ENCODE results near the gene PIK3C2G. TPM values are rescaled to one million over a fixed set of nuclear protein-coding genes. Genes with fewer than 3 reads are reported as not detected.
A peak's percentile ranks its signal among the peaks of the same experiment; 100 is the strongest.
"Not testable (repeated sequence)": the region's sequence is repeated elsewhere in the genome, so short reads cannot be mapped to it uniquely, and the experiment has no call there.

The PIK3C2G gene
- total and polyA plus RNA-seq, 4 donors, result 0.11 to 4.8 (median 0.74) TPM; not detected in 1

- Histone ChIP-seq H3K9me3 (ENCODE audit: control insufficient read depth in 4 of 4, insufficient read depth in 3 of 4, low read length in 3 of 4) (no peaks in the 10 kb centered on the region), H3K27ac (ENCODE audit: low read depth in 1 of 2, low read length in 1 of 2) (no peak overlapping the region), H3K36me3 (ENCODE audit: control insufficient read depth in 4 of 4, insufficient read depth in 4 of 4, low read length in 4 of 4) (no peaks in the 10 kb centered on the region), H3K4me1 (ENCODE audit: control insufficient read depth in 5 of 5, insufficient read depth in 5 of 5, low read length in 5 of 5) (peaks cover 0 to 5% (median under 1%) of the 10 kb centered on the region in 5 donors), H3K27me3 (ENCODE audit: control insufficient read depth in 3 of 3, insufficient read depth in 3 of 3, low read length in 2 of 3) (peaks cover 0 to 2% (median 0%) of the 10 kb centered on the region in 3 donors), H3K9ac (ENCODE audit: insufficient read depth in 1 of 2, low read length in 2 of 2) (no peak overlapping the region), H3K4me3 (no peak overlapping the region)
- no peak for DNase-seq
- WGBS, 2 donors, result 81 to 85% methylated on average over 3 of the region's 3 CpGs
- TF ChIP-seq CTCF (IDR thresholded peaks at IDR 0.05; ENCODE audit: control extremely low read depth, extremely low read depth), result no peak
- ATAC-seq (ENCODE audit: insufficient read depth, low FRiP score), result no peak
These were observed 226.2 kb downstream of the PIK3C2G start for GRCh38 chr12:18487509-18487908.

- no peak for TF ChIP-seq CTCF (IDR thresholded peaks at IDR 0.05; ENCODE audit: control extremely low read depth, extremely low read depth)
- peak overlapping the region in 1 of 2 donors; percentile 17 for H3K27ac ChIP-seq (ENCODE audit: low read depth in 1 of 2, low read length in 1 of 2)
- H3K9me3 ChIP-seq (ENCODE audit: control insufficient read depth in 4 of 4, insufficient read depth in 3 of 4, low read length in 3 of 4), result no peaks in the 10 kb centered on the region
- WGBS, 2 donors, result 86 to 91% methylated on average over 2 of the region's 2 CpGs
- H3K4me1 ChIP-seq (ENCODE audit: control insufficient read depth in 5 of 5, insufficient read depth in 5 of 5, low read length in 5 of 5), result peaks cover 0 to 17% (median 5%) of the 10 kb centered on the region in 5 donors
- H3K36me3 ChIP-seq (ENCODE audit: control insufficient read depth in 4 of 4, insufficient read depth in 4 of 4, low read length in 4 of 4), result no peaks in the 10 kb centered on the region
- H3K27me3 ChIP-seq (ENCODE audit: control insufficient read depth in 3 of 3, insufficient read depth in 3 of 3, low read length in 2 of 3), result no peaks in the 10 kb centered on the region
- DNase-seq, result peak in 2 of 3 donors; percentile 49 to 68
- H3K4me3 ChIP-seq, result no peak overlapping the region
- ATAC-seq (ENCODE audit: insufficient read depth, low FRiP score), result no peak
- no peak overlapping the region for H3K9ac ChIP-seq (ENCODE audit: insufficient read depth in 1 of 2, low read length in 2 of 2)
These were observed 231.2 kb downstream of the PIK3C2G start for GRCh38 chr12:18492372-18493025.

- WGBS, 2 donors, result 91% methylated on average over 2 of the region's 2 CpGs
- H3K27ac ChIP-seq (ENCODE audit: low read depth in 1 of 2, low read length in 1 of 2), result no peak overlapping the region
- no peak for ATAC-seq (ENCODE audit: insufficient read depth, low FRiP score)
- no peak for TF ChIP-seq CTCF (IDR thresholded peaks at IDR 0.05; ENCODE audit: control extremely low read depth, extremely low read depth)
- H3K27me3 ChIP-seq (ENCODE audit: control insufficient read depth in 3 of 3, insufficient read depth in 3 of 3, low read length in 2 of 3), result no peaks in the 10 kb centered on the region
- H3K4me1 ChIP-seq (ENCODE audit: control insufficient read depth in 5 of 5, insufficient read depth in 5 of 5, low read length in 5 of 5), result peaks cover 0 to 17% (median 5%) of the 10 kb centered on the region in 5 donors
- DNase-seq, result peak in 2 of 3 donors; percentile 19 to 24
- H3K9me3 ChIP-seq (ENCODE audit: control insufficient read depth in 4 of 4, insufficient read depth in 3 of 4, low read length in 3 of 4), result no peaks in the 10 kb centered on the region
- no peaks in the 10 kb centered on the region for H3K36me3 ChIP-seq (ENCODE audit: control insufficient read depth in 4 of 4, insufficient read depth in 4 of 4, low read length in 4 of 4)
- H3K4me3 ChIP-seq, result no peak overlapping the region
- H3K9ac ChIP-seq (ENCODE audit: insufficient read depth in 1 of 2, low read length in 2 of 2), result no peak overlapping the region
These were observed 234.8 kb downstream of the PIK3C2G start for GRCh38 chr12:18496156-18496555.

GRCh38 chr12:18500160-18500574 is 238.8 kb downstream of the PIK3C2G start:
- not testable (repeated sequence) for H3K4me3 ChIP-seq; H3K27me3 ChIP-seq (ENCODE audit: control insufficient read depth in 3 of 3, insufficient read depth in 3 of 3, low read length in 2 of 3); H3K4me1 ChIP-seq (ENCODE audit: control insufficient read depth in 5 of 5, insufficient read depth in 5 of 5, low read length in 5 of 5); H3K27ac ChIP-seq (ENCODE audit: low read depth in 1 of 2, low read length in 1 of 2); ATAC-seq (ENCODE audit: insufficient read depth, low FRiP score); DNase-seq; H3K9ac ChIP-seq (ENCODE audit: insufficient read depth in 1 of 2, low read length in 2 of 2); H3K36me3 ChIP-seq (ENCODE audit: control insufficient read depth in 4 of 4, insufficient read depth in 4 of 4, low read length in 4 of 4); H3K9me3 ChIP-seq (ENCODE audit: control insufficient read depth in 4 of 4, insufficient read depth in 3 of 4, low read length in 3 of 4)
- 97 to 98% methylated on average over 35 of the region's 35 CpGs for WGBS, 2 donors

- H3K9ac ChIP-seq (ENCODE audit: insufficient read depth in 1 of 2, low read length in 2 of 2); H3K4me3 ChIP-seq; H3K36me3 ChIP-seq (ENCODE audit: control insufficient read depth in 4 of 4, insufficient read depth in 4 of 4, low read length in 4 of 4); H3K27me3 ChIP-seq (ENCODE audit: control insufficient read depth in 3 of 3, insufficient read depth in 3 of 3, low read length in 2 of 3); ATAC-seq (ENCODE audit: insufficient read depth, low FRiP score); H3K9me3 ChIP-seq (ENCODE audit: control insufficient read depth in 4 of 4, insufficient read depth in 3 of 4, low read length in 3 of 4); H3K4me1 ChIP-seq (ENCODE audit: control insufficient read depth in 5 of 5, insufficient read depth in 5 of 5, low read length in 5 of 5); H3K27ac ChIP-seq (ENCODE audit: low read depth in 1 of 2, low read length in 1 of 2); DNase-seq: not testable (repeated sequence)
- WGBS, 2 donors, result 97 to 99% methylated on average over 21 of the region's 21 CpGs
These were observed 239.4 kb downstream of the PIK3C2G start for GRCh38 chr12:18500736-18501135.

Data from lung (tissue), 12 donors.